Activated T-cell treated with anti-CD3 and anti-CD28 coated beads for 48 hours (primary cell): ENCODE results near the gene UBL7.

Experiments used
- DNase-seq: peaks from one replicate; pipeline ENCODE4 v3.0.0-alpha.2; 2020; ENCODE audit warnings: low read depth

The UBL7 gene

DNA sequence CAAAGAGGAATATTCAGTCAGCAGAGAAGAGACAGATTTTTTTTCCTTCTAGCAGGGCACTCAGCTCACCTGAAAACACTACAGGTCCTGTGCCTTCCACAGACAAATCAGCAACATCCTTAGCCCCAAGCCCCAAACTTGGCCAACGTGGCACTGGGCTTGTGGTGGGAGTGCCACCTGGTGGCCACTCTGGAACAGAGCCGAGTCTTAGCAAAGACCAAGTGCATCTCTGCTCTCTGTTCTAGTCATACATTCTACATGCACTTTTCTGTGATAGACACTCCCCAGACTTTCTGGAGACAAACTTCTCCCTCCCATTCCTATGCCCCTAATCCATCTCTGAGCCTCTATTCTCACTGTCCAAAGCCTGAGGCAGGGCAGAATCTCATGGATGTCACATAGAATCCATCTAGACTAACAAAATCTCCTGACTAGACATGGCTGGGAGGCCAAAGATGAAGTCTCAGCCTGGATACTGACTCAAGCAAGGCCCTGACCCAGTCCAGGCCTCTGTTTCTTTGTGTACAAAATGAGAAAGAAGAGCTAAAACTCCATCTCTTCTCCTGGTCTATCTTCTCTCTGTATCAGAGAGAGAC is 22.1 kb downstream of the UBL7 start:
- DNase-seq = peak; percentile 71

DNA sequence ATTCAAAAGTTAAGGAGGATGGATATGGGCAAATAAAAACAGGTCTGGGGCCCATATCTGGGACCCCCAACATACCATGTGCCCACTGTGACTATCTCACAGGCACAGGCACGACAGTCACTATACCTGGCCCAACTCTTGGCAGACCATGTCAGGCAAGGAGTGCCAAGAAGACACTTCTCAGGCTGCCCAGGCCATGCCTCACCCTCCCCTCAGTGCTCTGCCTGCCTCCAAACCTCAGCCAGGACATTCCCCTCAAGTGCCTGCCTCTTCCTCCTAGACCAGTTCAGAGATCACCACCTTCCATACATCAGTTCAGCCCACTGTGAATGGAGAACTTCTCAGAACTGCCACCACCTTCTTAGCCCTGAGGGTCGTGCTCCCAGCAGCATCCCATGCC is 22.8 kb downstream of the UBL7 start:
- DNase-seq = no peak

DNA sequence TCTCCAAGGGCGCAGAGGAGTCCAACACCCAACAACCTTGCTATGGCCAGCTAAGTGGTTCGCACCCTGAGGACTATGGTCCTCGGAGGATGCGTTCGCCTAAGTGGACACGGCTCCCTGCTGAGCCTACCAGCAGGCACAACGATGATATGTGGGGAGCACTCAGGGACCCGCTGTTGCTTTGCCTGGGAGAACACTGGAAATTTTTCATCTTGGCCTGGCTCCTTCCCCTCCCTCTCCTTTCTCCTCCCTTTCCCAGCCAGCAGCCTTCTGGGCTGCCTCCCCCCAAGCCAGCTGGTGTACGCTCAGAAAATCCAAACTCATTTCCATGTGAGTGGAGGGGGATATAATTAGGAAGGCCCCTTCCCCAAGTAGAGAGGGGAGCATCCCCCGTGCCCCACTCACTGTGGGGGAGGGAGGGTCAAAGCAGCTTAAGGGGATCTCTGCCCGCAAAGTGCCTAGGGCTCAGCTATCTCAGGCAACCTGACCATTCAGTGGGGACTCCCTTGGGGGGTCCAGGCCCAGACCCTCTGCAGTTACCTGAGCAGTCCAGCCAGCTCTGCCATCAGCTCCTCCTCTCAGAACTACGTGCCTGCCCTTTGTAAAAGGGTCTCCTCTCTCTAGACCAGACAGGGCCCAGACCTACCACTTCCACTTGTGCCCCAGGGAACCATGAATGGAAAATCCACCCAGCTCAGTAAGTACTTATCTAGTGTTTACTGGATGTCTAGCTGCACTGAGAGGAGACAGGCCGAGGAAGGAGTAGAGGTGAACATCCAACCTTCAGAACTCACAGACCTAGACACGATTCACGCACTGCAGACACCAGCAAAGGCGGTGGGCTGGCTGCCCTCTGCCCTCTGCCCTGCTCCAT is 26.5 kb downstream of the UBL7 start:
- DNase-seq = no peak

DNA sequence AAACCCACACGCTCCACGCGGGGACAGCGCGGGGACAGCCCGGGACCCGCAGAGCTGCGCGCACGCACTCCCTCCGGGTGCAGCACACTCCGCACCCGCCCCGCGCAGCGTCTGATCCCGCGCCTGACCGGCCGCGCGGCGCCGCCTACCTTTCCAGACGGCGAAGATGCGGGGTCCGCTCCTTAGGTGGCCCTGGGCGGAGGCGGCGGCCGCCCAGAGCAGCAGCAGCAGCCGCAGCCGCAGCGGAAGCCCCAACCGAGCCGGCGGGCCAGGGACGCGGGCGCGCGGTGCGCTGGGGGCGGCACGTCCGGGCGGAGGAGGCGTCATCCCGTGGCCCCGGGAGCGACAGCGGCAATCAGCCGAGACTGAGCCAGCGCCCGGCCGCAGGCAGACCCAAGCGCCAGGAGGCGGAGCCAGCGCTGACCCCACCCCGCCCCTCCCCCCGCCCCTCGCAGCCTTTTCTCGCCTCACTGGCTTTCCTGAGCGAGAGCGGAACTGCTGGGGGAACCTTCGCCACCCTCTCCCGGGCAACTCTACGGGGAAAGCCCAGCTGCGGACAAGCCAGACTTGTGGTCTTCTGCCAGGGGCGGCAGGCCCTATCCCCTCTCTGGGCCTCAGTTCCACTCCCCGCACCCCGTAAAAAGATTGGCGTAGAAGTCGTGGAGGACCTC is 27.2 kb downstream of the UBL7 start, which contains the start of gene SEMA7A:
TSS of gene SEMA7A (minus strand) at position 367 of the 671 bp plus-strand sequence. CDS start at position 327, 40 bp downstream.
- peak; percentile 82 for DNase-seq

DNA sequence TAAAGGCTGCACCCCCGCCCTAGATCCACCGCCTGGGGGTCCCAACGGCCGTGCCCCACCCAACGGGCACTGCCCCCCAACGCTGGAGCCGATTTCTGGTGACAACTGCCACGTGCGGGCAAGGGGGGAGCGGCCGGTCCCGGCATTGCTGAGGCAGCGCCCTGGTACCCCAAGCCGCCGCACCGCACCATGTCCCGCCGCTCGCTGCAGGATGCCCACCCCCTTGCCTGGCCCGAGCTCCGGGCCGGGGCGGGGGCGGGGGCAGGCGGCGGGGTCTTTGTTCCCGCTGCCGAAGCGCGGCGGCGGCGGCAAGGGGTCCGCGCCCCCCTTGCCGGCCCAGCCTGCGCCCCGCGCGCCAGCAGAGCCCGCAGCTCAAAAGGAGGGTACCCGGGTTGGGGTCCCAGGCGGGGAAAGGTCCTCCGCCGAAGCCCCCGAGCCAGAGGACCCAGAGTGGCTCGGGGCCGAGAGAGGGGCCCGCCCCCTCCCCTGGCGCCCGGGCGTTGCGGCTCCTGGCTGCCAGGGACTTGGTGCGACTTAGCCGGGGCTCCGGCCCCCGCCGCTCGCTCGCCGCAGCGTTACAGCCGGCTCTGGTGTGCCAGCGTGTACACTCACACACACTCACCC is 27.9 kb downstream of the UBL7 start:
- DNase-seq = no peak

DNA sequence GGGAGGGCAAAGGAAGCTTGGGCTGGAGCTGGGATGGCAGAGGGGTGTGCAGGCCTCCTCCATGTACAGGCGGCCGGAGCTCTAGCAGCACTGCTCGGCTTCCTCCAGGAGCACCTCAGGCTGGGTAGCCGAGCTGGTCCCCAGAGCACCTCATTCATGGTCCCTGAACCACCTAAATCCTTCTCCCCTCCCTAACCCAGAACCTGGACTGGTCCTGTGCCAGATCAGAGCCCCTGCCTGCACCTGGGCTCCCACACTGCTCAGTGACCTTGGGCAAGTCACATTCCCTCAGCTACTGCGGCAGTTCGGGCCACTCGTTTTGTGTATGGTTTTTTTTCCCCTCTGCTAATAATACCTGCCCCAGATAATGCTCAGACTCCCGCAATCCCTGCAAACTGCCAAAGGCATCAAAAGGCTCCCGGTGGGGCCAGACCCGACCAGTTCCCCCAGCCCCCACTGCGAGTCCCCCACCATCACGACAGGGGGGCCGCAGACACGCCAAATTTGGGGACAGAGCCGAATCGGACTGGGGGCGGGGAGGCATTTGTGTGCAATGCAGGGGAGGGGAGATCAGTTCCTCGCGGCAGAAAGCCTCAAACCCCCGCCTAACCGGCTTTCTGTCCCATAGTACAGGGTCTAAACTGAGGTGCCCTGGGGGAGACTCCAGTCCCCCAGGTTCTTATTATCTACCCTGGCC is 28.5 kb downstream of the UBL7 start:
- DNase-seq = no peak

DNA sequence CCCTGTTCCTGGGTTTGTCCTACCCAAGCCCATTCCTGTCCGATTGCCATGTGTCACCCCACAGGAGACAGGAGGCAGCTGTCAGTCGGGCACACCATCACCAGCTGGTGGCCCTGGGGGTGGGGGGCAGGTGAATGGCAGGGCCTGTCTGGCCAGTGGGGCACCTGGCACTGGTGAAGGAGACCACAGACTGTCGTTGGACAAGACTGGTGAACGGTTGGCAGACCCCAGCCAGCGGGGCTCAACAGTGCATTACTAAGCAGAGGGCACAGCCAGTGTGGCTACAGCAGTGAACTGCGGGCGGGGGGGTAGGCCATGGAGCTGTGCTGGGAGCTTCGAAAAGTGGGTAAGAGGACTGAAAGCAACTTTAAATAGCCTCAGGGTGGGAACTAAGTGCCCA is 29.3 kb downstream of the UBL7 start:
- DNase-seq = peak; percentile 26

DNA sequence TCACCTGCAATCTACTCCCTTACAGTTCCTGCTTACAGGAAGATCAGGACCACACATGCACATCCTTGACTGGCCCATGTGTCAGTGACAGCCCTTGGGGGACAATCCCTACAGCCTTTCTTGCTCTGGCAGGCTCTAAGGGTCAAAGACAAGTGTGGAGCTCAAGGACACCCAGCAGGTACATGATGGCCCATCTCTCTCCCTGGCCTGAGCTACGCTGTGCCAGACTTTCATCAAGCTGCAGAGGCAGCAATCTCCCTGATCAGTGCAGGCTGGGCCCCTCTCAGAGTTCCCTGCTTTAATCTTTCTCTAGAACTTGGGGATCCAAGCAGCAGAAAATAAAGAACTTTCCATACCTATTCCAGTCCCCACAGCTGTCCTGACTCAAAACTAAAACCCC is 29.8 kb downstream of the UBL7 start:
- DNase-seq = no peak

DNA sequence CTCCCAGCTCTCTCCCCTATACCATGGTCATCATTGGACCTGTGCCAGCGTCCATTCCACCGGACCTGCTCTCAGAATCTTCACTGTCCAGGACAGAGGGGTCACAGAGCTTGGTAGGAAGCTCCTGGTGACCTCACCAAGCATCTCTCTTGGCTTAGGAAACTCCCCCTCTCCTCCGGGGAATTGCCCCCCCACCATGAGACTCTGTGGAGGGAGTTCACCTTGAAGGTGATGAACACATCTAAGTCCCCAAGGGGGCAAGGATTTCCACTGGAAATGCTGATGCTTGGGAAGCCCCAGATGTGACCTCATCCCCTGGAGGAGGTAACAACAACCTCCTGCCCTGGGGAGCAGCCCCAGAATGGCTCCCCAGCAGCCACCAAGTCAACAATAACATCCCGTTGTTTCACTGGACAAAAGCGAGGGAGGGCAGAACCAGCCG is 30.4 kb downstream of the UBL7 start:
- no peak for DNase-seq

DNA sequence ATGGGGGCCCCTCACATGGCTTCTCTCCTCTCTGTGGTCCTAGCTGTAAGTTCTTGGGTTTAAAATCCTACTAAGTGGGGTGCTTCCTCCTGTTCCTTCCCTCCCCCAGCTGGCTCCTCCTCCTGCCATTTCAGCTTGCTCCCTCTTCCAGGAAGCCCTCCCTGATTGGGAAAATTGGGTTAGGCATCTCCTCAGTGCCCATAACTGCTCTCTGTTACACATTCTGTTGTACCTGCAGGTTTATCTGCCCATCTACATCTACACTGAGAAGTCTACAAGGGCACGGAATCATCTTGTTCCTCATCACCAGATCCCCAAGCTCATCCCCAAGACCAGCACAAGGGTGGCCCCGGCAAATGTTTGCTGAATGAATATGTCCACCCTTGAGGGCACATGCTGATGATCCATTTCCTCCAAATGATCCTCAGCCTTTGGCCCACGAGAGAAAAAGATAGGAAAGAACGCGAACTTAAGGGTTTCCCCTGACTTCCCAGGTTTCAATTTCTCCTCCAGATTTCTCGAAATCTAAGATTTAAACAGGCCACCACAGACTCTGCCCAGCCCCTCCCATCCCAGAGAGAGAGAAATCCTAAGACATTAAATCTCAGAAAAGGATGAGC is 31.1 kb downstream of the UBL7 start:
- no peak for DNase-seq

DNA sequence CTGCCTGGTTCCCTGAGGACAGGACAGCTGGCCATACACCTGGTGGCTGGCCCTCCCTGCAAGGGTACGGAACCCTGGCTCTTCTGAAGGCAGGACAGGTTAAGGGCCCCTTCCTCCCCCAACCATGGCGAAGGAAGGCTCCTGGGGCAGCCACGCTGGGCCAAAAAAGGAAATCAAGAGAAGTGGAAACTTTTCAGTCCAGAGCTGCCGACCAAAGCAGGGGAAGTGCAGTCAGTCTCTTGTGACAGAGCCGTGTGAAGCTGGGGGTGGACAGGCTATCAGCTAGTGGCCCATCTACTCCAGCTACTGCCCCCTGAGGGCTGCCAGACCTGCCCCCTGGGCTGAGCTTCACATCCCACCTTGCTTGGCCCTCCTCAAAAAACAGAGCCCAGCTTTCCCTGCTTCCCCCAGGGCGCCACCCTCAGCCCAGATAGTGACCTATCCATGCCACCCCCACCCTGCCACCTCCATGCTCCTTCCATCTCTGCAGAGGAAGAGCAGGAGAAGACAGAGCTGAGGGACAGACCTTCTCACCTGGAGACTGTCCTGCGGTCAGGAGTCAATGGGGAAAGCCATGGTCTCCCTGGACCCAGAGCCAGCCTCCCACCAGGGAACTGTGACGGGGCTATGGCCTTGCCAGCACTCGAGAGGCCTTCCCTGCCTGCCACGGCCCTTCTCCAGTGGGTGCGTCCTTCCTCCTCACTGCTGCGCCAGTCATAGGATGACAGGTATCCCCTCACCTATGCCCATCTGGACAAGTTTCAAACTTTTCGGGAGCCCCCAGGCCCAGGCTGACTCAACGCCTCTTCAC is 31.8 kb downstream of the UBL7 start:
- no peak for DNase-seq

DNA sequence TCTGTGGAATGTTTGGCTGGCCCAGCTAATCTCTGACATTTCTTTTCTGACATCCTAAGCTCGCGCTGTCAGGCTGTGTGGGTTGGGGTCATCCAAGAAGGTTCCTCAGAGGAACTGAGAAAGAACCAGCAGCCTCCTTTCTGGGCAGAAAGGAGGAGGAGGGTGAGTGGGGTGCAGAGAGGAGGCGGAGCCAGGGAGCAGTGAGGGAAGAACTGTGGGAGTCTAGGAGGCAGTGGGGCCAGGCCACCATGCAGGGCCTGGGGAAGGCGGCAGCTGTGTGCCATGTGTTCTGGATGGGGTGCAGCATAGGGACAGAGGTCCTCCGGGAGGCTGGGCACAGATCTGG is 32.5 kb downstream of the UBL7 start:
- no peak for DNase-seq

DNA sequence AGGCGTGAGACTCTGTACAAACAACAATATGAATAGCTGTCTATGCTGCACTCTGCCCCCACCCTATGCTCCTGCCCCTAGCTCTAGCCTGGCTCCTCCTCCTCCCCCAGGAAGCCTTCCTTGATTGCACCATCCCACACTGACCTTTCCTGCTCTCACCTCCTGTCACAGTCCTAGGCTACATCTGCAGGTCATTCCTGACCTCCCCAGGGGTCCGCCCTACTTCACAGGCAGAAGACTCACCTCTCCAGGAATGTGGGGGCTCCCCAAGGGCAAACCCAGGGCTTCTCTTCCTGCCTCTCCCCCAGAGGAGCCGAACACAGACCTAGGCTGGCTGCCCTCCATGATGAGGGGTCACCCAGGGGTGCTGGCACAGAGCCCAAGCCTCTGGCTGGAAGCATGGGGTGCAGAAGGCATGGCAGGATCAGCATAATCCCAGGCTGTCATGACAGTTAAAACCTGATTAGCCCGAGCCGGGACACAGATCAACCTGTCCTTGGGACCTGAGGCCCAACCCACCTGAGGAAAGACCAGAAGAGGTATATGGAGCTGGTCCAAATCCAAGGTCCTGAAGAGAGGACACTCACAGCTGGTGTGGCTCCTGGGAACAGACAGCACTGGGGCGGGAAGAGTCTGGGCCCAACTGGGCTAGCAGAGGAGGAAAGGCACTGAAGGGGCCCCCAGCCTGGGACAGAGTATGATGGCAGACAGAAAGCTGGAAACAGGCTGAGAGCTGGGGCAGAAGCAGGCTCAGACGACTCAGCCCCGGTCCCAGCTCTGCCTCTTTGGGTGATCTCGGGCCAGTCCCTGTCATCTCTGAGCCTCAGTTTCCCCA is 33.1 kb downstream of the UBL7 start:
- no peak for DNase-seq

DNA sequence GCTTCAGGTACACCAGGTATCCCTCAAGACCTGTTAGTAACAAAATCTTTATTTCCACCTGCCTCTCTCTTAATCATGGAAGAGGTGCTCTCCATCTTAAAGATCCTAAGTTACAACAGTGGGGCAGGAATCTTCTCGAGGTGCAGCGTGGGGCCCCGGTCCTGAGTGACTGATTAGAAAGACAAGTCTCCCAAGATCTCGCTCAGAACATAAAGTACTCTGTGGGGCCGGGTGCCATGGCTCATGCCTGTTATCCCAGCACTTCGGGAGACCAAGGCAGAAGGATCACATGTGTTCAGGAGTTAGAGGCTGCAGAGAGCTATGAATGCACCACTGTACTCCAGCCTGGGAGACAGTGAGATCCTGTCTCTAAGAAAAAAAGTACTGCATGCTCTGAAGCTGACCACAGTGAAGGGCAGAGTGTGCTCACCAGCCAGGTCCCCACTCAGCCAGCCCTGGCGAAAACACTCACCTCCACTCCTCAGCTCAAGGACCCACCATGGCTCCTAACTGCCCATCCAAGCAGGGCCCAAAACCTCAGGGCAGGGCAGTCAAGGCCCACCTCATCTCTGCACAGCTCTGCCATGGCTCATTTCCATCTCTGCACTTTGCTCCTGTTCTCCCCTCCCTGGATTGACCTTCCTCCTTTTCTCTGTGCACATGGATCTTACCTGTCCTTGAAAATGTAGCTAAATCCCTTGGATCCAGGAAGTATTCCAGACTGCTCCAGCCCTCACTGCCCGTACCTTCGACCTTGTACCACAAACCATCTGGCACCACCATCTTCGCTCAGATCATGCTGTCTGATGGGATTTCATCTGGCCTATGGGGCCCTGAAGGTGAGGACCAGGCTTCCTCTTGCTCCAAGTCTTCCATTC is 34.3 kb downstream of the UBL7 start:
- no peak for DNase-seq

DNA sequence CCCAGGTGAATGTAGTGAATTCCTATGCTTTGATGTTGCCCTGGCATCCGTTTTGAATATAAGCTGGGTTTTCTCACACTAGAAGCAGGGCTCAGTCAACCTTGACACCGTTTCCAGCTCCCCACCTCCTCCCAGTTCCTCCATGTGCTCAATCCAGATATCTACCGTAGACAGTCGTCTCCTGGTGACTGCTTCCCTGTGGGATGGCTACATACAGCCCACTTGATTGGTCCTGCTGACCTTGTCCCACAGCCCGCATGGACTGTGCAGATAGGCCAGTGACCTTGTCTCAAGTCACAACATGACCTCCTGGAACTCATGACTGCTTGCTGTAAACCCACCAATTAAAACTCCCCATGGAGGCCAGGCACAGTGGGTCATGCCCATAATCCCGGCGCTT is 35.3 kb downstream of the UBL7 start:
- DNase-seq = no peak

DNA sequence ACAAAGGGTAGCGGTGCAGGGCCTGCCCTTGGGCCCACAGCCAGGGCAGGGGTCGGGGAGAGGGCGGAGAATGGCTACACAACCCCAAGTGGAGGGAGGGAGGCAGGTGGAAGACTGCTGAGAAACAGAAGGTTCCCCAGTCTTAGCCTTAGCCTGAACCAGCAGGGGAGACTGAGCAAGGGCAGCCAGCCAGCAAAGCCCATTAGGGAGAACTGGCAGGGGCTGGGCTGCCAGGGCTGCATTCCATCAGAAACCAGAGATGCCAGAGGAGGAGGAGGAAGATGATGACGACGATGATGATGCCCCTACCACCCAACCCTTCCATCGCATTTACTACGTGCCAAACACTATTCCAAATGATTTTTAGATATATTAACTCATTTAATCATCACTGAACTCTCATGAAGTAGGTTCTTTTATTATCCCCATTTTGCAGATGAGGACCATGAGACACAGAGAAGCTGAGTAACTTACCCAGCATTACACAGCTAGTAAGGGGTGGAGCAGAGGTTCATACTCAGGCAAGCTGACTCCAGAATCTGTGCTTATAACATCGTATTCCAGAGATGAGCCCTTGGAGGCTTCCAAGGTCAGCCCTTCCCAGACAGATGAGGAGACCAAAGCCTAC is 35.9 kb downstream of the UBL7 start:
- DNase-seq = no peak

DNA sequence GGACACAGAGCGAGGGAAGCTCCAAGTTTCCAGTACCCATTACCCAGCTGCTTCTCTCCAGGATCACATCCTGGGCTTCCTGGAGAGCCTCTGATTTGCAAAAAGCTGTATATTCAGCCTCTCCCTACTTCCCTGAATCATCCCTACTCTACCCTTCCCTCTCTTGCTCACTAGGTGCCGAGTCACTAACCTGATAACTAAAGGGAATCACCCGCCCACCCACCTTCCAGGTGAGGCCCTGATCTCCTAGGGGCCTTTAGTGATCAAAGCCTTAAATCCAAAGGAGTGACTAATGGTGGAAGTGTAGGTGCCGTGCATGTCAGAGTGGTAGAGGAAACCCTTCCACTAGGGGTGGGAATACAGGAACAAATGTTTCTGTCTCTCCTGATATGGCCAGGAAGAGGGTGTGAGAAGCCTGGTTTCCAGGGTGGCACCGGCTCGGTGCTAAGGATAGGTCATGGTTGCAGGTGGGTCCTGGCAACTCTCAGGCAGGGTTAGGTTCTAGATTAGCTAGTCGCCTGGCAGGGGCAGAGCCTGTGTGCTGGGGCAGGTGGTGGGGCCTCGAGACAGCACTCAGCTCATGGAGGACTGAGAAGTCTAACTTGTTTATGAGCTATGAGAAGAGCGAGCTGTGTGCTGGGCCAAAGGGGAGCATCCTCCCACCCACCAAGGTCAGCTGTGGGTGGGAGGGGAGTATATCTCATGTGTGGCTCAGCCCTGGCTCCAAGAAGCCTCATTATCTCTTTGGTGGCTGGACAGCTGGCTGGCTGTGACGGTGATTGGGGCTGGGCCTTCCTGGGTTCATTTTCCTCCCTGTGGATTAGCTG is 37.3 kb downstream of the UBL7 start:
- no peak for DNase-seq
